Stimulated activated CD4-positive, alpha-beta T cell treated with anti-CD3 and anti-CD28 coated beads, Interleukin-1b, Interleukin-23, amount 100 ng/mL, for 48 hours (primary cell): ENCODE measurements around the gene PTP4A1.
"Not testable (repeated sequence)": the region's sequence is repeated elsewhere in the genome, so short reads cannot be mapped to it uniquely, and the experiment has no call there.

Source experiments
- DNase-seq: peaks from one replicate; pipeline ENCODE4 v3.0.0-alpha.2; 2020

Gene PTP4A1

GRCh38 chr6:63584566-63584965, 12.3 kb downstream of the PTP4A1 start:
- DNase-seq, result no peak

- DNase-seq, result not testable (repeated sequence)
Measured at GRCh38 chr6:63585652-63586051, 13.4 kb downstream of the PTP4A1 start.

- DNase-seq, result no peak
Measured at GRCh38 chr6:63589952-63590411, 17.7 kb downstream of the PTP4A1 start.

GRCh38 chr6:63592886-63593285, 20.6 kb downstream of the PTP4A1 start:
- no peak for DNase-seq

GRCh38 chr6:63597141-63598048, 25.1 kb downstream of the PTP4A1 start:
- no peak for DNase-seq

GRCh38 chr6:63598049-63599036, 26.1 kb downstream of the PTP4A1 start:
- DNase-seq, result peak; percentile 78

GRCh38 chr6:63599243-63599642, 27.0 kb downstream of the PTP4A1 start:
- no peak for DNase-seq

- DNase-seq, result no peak
Measured at GRCh38 chr6:63600136-63600535, 27.9 kb downstream of the PTP4A1 start.

- no peak for DNase-seq
Measured at GRCh38 chr6:63609231-63609630, 37.0 kb downstream of the PTP4A1 start.

- DNase-seq, result no peak
Measured at GRCh38 chr6:63610944-63611343, 38.7 kb downstream of the PTP4A1 start.

- DNase-seq, result no peak
Measured at GRCh38 chr6:63611560-63611959, 39.3 kb downstream of the PTP4A1 start.

GRCh38 chr6:63615590-63615989, 43.3 kb downstream of the PTP4A1 start:
- no peak for DNase-seq
